ENCODE data around the gene NRBF2. TPM values are rescaled to one million over a fixed set of nuclear protein-coding genes. Genes with fewer than 3 reads are reported as not detected.
A peak's percentile ranks its signal among the peaks of the same experiment; 100 is the strongest.

The NRBF2 gene
- polyA plus RNA-seq, 3 donors, result 13.6 to 38.1 (median 17.9) TPM

DNA sequence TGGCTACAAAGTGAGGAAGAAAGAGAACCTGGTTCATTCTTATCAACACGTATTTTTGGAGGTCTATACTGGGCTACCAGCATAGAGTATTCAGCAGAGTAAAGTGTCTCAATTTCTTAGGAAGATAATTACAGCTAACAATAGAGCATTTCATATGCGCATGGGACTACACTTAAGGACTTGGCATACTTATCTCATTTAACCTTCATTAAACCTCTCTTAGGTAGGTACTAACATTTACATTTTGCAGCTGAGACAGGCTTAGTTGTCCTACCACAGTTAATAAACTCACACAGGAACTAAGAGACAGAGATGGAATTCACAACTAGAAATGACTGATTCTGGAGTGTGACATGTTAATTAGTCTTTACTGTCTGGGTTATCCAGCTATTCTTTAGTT, 66.6 kb downstream of the NRBF2 start:
- Mint-ChIP-seq H3K36me3 (peaks cover 68 to 77% of the 10 kb centered on the region in 2 donors), H3K27ac (peak overlapping the region in 1 of 7 donors; percentile 4), H3K9me3 (peaks cover 0 to 2% (median 0%) of the 10 kb centered on the region in 7 donors), H3K27me3 (ENCODE audit: low read depth in 3 of 3) (no peaks in the 10 kb centered on the region), H3K4me1 (peaks cover 2% of the 10 kb centered on the region), H3K4me3 (no peak overlapping the region)
- no peak overlapping the region for H2AFZ ChIP-seq (ENCODE audit: insufficient read depth, low read depth, low read length, poor library complexity, severe bottlenecking)
- H3K9me3 ChIP-seq (replicated peaks in 1 of 2; ENCODE audit: control insufficient read depth in 1 of 2, insufficient read depth in 1 of 2, low read length in 2 of 2), result no peaks in the 10 kb centered on the region
- no peak overlapping the region for H3K27ac ChIP-seq (ENCODE audit: low read depth in 1 of 2, low read length in 2 of 2)
- H3K36me3 ChIP-seq (replicated peaks in 1 of 2; ENCODE audit: control insufficient read depth in 1 of 2, insufficient read depth in 2 of 2, low read length in 2 of 2), result peaks cover 83 to 90% of the 10 kb centered on the region in 2 donors
- TF ChIP-seq, protein P1, sequence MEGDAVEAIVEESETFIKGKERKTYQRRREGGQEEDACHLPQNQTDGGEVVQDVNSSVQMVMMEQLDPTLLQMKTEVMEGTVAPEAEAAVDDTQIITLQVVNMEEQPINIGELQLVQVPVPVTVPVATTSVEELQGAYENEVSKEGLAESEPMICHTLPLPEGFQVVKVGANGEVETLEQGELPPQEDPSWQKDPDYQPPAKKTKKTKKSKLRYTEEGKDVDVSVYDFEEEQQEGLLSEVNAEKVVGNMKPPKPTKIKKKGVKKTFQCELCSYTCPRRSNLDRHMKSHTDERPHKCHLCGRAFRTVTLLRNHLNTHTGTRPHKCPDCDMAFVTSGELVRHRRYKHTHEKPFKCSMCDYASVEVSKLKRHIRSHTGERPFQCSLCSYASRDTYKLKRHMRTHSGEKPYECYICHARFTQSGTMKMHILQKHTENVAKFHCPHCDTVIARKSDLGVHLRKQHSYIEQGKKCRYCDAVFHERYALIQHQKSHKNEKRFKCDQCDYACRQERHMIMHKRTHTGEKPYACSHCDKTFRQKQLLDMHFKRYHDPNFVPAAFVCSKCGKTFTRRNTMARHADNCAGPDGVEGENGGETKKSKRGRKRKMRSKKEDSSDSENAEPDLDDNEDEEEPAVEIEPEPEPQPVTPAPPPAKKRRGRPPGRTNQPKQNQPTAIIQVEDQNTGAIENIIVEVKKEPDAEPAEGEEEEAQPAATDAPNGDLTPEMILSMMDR (IDR thresholded peaks at IDR 0.05), result no peak
- H3K4me1 ChIP-seq (ENCODE audit: control insufficient read depth in 1 of 2, insufficient read depth in 2 of 2, low read length in 2 of 2), result peaks cover 0 to 3% of the 10 kb centered on the region in 2 donors
- H3K9ac ChIP-seq (ENCODE audit: insufficient read depth, low read length, poor library complexity, severe bottlenecking), result no peak overlapping the region
- no peak for DNase-seq
- no peak overlapping the region for H3K4me2 ChIP-seq (replicated peaks; ENCODE audit: extremely low read depth, low read length, poor library complexity, severe bottlenecking)
- no peaks in the 10 kb centered on the region for H3K27me3 ChIP-seq (ENCODE audit: control insufficient read depth in 2 of 2, insufficient read depth in 2 of 2, low read length in 2 of 2)
- WGBS (ENCODE audit: insufficient coverage), result no CpG with 5 or more reads among the region's 2 CpGs
- peaks cover 96% of the 10 kb centered on the region for H4K20me1 ChIP-seq (ENCODE audit: insufficient read depth, low read length)
- H3K79me2 ChIP-seq (ENCODE audit: insufficient read depth, low read length), result peaks cover 16% of the 10 kb centered on the region
- intact Hi-C loops (cut with micrococcal nuclease), result no loop called here
- no peak overlapping the region for H3K4me3 ChIP-seq (replicated peaks in 1 of 3; ENCODE audit: low read depth in 2 of 3, low read length in 3 of 3)

DNA sequence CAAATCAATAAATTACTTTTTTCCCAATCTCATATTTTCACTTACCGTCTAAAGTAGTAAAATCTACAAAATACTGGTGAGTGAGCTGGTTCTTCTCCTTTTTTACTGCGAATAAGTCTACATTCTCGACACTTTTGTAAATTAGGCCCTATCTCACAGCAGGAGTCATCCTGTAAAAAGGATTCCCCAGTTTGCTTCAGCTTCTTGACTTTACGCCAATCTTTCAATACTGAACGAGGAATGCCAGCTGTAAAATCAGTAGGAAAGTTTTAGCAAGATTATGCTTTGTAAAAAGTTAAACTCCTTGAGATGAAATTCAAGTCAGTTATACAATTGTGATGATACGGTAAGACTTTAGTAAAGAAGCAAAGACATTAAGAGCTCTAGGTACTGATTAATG, 67.3 kb downstream of the NRBF2 start:
- Mint-ChIP-seq H3K4me3 (no peak overlapping the region), H3K27me3 (ENCODE audit: low read depth in 3 of 3) (no peaks in the 10 kb centered on the region), H3K9me3 (peaks cover 0 to 2% (median 0%) of the 10 kb centered on the region in 7 donors), H3K36me3 (peaks cover 70 to 76% of the 10 kb centered on the region in 2 donors), H3K27ac (no peak overlapping the region), H3K4me1 (peaks cover 7% of the 10 kb centered on the region)
- Histone ChIP-seq H3K27ac (ENCODE audit: low read depth in 1 of 2, low read length in 2 of 2) (no peak overlapping the region), H3K27me3 (ENCODE audit: control insufficient read depth in 2 of 2, insufficient read depth in 2 of 2, low read length in 2 of 2) (no peaks in the 10 kb centered on the region), H2AFZ (ENCODE audit: insufficient read depth, low read depth, low read length, poor library complexity, severe bottlenecking) (no peak overlapping the region), H4K20me1 (ENCODE audit: insufficient read depth, low read length) (peaks cover 98% of the 10 kb centered on the region), H3K4me1 (ENCODE audit: control insufficient read depth in 1 of 2, insufficient read depth in 2 of 2, low read length in 2 of 2) (peaks cover under 1 to 11% of the 10 kb centered on the region in 2 donors), H3K4me3 (replicated peaks in 1 of 3; ENCODE audit: low read depth in 2 of 3, low read length in 3 of 3) (no peak overlapping the region), H3K4me2 (replicated peaks; ENCODE audit: extremely low read depth, low read length, poor library complexity, severe bottlenecking) (no peak overlapping the region), H3K9ac (ENCODE audit: insufficient read depth, low read length, poor library complexity, severe bottlenecking) (no peak overlapping the region), H3K36me3 (replicated peaks in 1 of 2; ENCODE audit: control insufficient read depth in 1 of 2, insufficient read depth in 2 of 2, low read length in 2 of 2) (peaks cover 80 to 91% of the 10 kb centered on the region in 2 donors), H3K9me3 (replicated peaks in 1 of 2; ENCODE audit: control insufficient read depth in 1 of 2, insufficient read depth in 1 of 2, low read length in 2 of 2) (no peaks in the 10 kb centered on the region), H3K79me2 (ENCODE audit: insufficient read depth, low read length) (peaks cover 19% of the 10 kb centered on the region)
- TF ChIP-seq, protein P1 (IDR thresholded peaks at IDR 0.05), result no peak
- 100% methylated on average over 2 of the region's 6 CpGs for WGBS (ENCODE audit: insufficient coverage)
- intact Hi-C loops (cut with micrococcal nuclease), result no loop called here
- no peak for DNase-seq

Data from CD14-positive monocyte (primary cell).